Sigmoid colon (tissue), 7 donors: Measurements from ENCODE around the gene ZNF880. TPM values are rescaled to one million over a fixed set of nuclear protein-coding genes. Genes with fewer than 3 reads are reported as not detected.

Experiments used
- DNase-seq: peaks from one replicate; pipeline ENCODE4 v3.0.0-alpha.2; 2019
- H3K27ac ChIP-seq, 4 donors: fragments of 200-600 bp; sonication (generic); one replicate each; pipeline ENCODE4 v1.5.1; 2016 to 2019; ENCODE audit warnings: mild to moderate bottlenecking in 1 of 4
- H3K27me3 ChIP-seq, 3 donors: fragments of 200-600 bp; sonication (generic); one replicate each; pipeline ENCODE4 v1.5.1; 2019; ENCODE audit warnings: mild to moderate bottlenecking in 1 of 3
- H3K36me3 ChIP-seq, 4 donors: fragments of 200-600 bp; sonication (generic); one replicate each; pipeline ENCODE4 v1.5.1; 2016 to 2019
- H3K4me1 ChIP-seq, 4 donors: fragments of 200-600 bp; sonication (generic); one replicate each; pipeline ENCODE4 v1.5.1; 2017 to 2019
- H3K4me3 ChIP-seq, 4 donors: fragments of 200-600 bp; sonication (generic); one replicate each; pipeline ENCODE4 v1.5.1; 2017 to 2019; ENCODE audit warnings: mild to moderate bottlenecking in 2 of 4, moderate library complexity in 1 of 4
- H3K9me3 ChIP-seq, 4 donors: fragments of 200-600 bp in 3 of 4; sonication (generic) in 3 of 4; one replicate each; pipeline versions ENCODE4 v1.5.1 to v1.6.1; 2013 to 2019
- CTCF ChIP-seq, 4 experiments: fragments of 450-650 bp in 3 of 4; fragments of 200-600 bp in 1 of 4; IDR thresholded peaks; one replicate each; pipeline ENCODE4 v1.5.1; 2016 to 2019; ENCODE audit warnings: antibody characterized with exemption in 4 of 4, mild to moderate bottlenecking in 3 of 4, moderate library complexity in 2 of 4
- EP300 ChIP-seq, 4 donors: sonication (generic); formaldehyde crosslinking; IDR thresholded peaks; one replicate each; pipeline ENCODE4 v1.6.1; 2017; ENCODE audit warnings: antibody characterized with exemption in 4 of 4
- POLR2A ChIP-seq, 2 donors: fragments of 450-650 bp; IDR thresholded peaks; one replicate each; pipeline ENCODE4 v1.6.1; 2016; ENCODE audit warnings: antibody characterized with exemption in 2 of 2, mild to moderate bottlenecking in 2 of 2, moderate library complexity in 2 of 2
- POLR2AphosphoS5 ChIP-seq, 4 donors: sonication (generic); formaldehyde crosslinking; IDR thresholded peaks; one replicate each; pipeline ENCODE4 v1.6.1; 2017; ENCODE audit warnings: antibody characterized with exemption in 4 of 4
- WGBS, 2 donors: extraction: QIAGEN DNeasy Blood & Tissue Kit; methylation state at CpG; one replicate each; pipeline ENCODE4 v1.1.7; 2013; 5-methylcytosine and 5-hydroxymethylcytosine counted together
- intact Hi-C: fragments of 100-400 bp; cut with DNase I; formaldehyde crosslinking; loops from one replicate; pipeline ENCODE4 v1.15.1; 2023
- polyA plus RNA-seq, 3 donors: library from polyadenylated mRNA; stranded (reverse); fragments of 200-250 nt; gene quantifications; one replicate each; pipeline ENCODE4 v1.2.3, GENCODE V29; 2013
- total RNA-seq, 4 donors: library from RNA; depleted of rRNA; stranded (reverse); fragments of >200 nt; gene quantifications; one replicate each; pipeline ENCODE4 v1.1.0, GENCODE V29; 2016
- donor health status: healthy with polysubstance abuse.
- donor health status: Bipolar disorder and iron deficiency.
- donor health status: healthy.

Gene ZNF880
- total and polyA plus RNA-seq, 7 donors, result 6.0 to 24.8 (median 21.6) TPM

DNA sequence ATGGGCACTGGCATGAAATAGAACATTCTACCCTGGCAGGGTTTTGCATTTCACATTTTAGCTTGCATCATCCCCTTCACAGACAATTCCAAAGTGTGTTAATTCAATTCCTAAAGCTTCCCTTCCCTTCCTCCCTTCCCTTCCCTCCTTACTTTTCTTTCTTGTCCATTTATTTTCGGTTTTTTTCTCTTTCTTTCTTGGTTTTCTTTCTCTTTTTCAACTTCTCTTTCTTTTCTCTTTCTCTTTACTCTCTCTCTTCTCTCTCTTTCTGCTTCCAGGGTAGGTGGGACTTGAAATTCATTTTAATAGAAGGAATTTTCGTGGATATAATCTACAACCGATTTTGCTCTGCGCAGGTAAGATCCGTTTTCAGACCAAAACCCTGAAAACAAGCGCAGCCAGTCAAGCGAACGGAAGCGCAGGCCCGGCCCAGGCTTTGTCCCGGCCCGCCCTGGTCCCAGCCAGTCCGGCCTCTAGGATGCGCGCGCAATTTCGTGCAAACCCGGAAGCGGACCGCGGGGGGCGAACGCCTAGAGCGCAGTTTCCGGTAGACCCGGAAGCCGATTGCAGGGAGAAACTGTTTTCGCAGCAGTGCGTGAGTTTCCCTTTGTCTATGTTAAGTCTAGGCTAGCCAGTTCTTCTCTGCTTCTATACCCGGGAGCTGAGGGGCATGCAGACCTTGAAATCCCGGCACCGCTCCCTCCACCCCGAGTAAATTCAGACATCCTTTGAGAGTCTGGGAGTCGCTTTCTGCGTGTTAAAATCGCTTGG is 27.8 kb downstream of the ZNF880 start, which contains the start of gene ZNF528:
ZNF528 (plus strand) TSS at position 540 of the 771 bp plus-strand sequence. CDS start 4,165 bp downstream, outside the sequence.
- peaks cover 0 to 35% (median 0%) of the 10 kb centered on the region in 4 donors for H3K9me3 ChIP-seq
- H3K4me3 ChIP-seq, result peak within 1 kb of the TSS; percentile 52 to 72 (median 66)
- H3K36me3 ChIP-seq, result peaks cover 5 to 52% (median 10%) of the 10 kb centered on the region in 4 donors
- intact Hi-C loops, result loop anchor here (1.0 to 5.0 kb wide), 3 partner anchors 27 to 100 kb away; partner anchors contain the start of genes ZNF480 and ZNF610
- WGBS, 2 donors, result 1 to 4% methylated on average over 36 of the region's 36 CpGs
- peak; percentile 97 for DNase-seq
- H3K4me1 ChIP-seq, result peaks cover 0 to 19% (median 18%) of the 10 kb centered on the region in 4 donors
- H3K27ac ChIP-seq, result peak within 1 kb of the TSS; percentile 63 to 81 (median 68)
- TF ChIP-seq EP300 (IDR thresholded peaks at IDR 0.05) (peak in 1 of 4 donors; percentile 45), CTCF (IDR thresholded peaks at IDR 0.05) (no peak), POLR2A (IDR thresholded peaks at IDR 0.05) (peak in 1 of 2 donors; percentile 38), POLR2AphosphoS5 (IDR thresholded peaks at IDR 0.05) (peak; percentile 57 to 93 (median 88))
- no peaks in the 10 kb centered on the region for H3K27me3 ChIP-seq

- intact Hi-C loops, result loop anchor here (5.0 kb wide), 1 partner anchor 101 kb away; the partner anchor contains the start of gene ZNF480
- 6 to 12% methylated on average over 14 of the region's 14 CpGs for WGBS, 2 donors
- peak overlapping the region; percentile 63 to 81 (median 68) for H3K27ac ChIP-seq
- peaks cover 6 to 57% (median 13%) of the 10 kb centered on the region in 4 donors for H3K36me3 ChIP-seq
- TF ChIP-seq EP300 (IDR thresholded peaks at IDR 0.05), result no peak
- no peak for TF ChIP-seq POLR2AphosphoS5 (IDR thresholded peaks at IDR 0.05)
- no peak for TF ChIP-seq POLR2A (IDR thresholded peaks at IDR 0.05)
- TF ChIP-seq CTCF (IDR thresholded peaks at IDR 0.05), result no peak
- H3K4me1 ChIP-seq, result peaks cover 0 to 19% (median 18%) of the 10 kb centered on the region in 4 donors
- H3K27me3 ChIP-seq, result no peaks in the 10 kb centered on the region
- DNase-seq, result no peak
- peaks cover 0 to 31% (median 0%) of the 10 kb centered on the region in 4 donors for H3K9me3 ChIP-seq
- peak overlapping the region; percentile 52 to 72 (median 66) for H3K4me3 ChIP-seq
Observed at GRCh38 chr19:52398081-52398441, 28.3 kb downstream of the ZNF880 start.

GRCh38 chr19:52410276-52410675 is 40.6 kb downstream of the ZNF880 start:
- 86 to 98% methylated on average over 6 of the region's 6 CpGs for WGBS, 2 donors

GRCh38 chr19:52415711-52416110 is 46.0 kb downstream of the ZNF880 start:
- intact Hi-C loops, result no loop called here
- Histone ChIP-seq H3K27ac (no peak overlapping the region), H3K36me3 (peaks cover 0 to 46% (median 29%) of the 10 kb centered on the region in 4 donors)

More at GRCh38 chr19:52410276-52410675, 40.6 kb downstream of the ZNF880 start:
- Histone ChIP-seq H3K27me3 (no peaks in the 10 kb centered on the region), H3K4me1 (no peaks in the 10 kb centered on the region), H3K4me3 (no peak overlapping the region), H3K27ac (no peak overlapping the region), H3K9me3 (peaks cover 34 to 57% (median 52%) of the 10 kb centered on the region in 4 donors), H3K36me3 (peaks cover 36 to 99% (median 81%) of the 10 kb centered on the region in 4 donors)
- intact Hi-C loops, result no loop called here
- TF ChIP-seq EP300 (IDR thresholded peaks at IDR 0.05) (no peak), POLR2A (IDR thresholded peaks at IDR 0.05) (no peak), POLR2AphosphoS5 (IDR thresholded peaks at IDR 0.05) (no peak), CTCF (IDR thresholded peaks at IDR 0.05) (no peak)
- no peak for DNase-seq

GRCh38 chr19:52428937-52429336 is 59.2 kb downstream of the ZNF880 start, which contains the start of gene ZNF534:
TSS of gene ZNF534 (plus strand) at chr19:52429148. CDS start at chr19:52431475, 2,327 bp downstream.
- H3K36me3 ChIP-seq, result no peaks in the 10 kb centered on the region
- no peak within 1 kb of the TSS for H3K27ac ChIP-seq
- no peak for DNase-seq
- intact Hi-C loops, result no loop called here
- no peak within 1 kb of the TSS for H3K4me3 ChIP-seq
- no peak for TF ChIP-seq POLR2A (IDR thresholded peaks at IDR 0.05)
- TF ChIP-seq POLR2AphosphoS5 (IDR thresholded peaks at IDR 0.05), result no peak
- no peak for TF ChIP-seq CTCF (IDR thresholded peaks at IDR 0.05)
- no peak for TF ChIP-seq EP300 (IDR thresholded peaks at IDR 0.05)
- H3K4me1 ChIP-seq, result no peaks in the 10 kb centered on the region
- H3K9me3 ChIP-seq, result peaks cover 5 to 55% (median 12%) of the 10 kb centered on the region in 4 donors
- H3K27me3 ChIP-seq, result no peaks in the 10 kb centered on the region
- WGBS, 2 donors, result 60 to 79% methylated on average over 27 of the region's 27 CpGs

More at GRCh38 chr19:52415711-52416110, 46.0 kb downstream of the ZNF880 start:
- Histone ChIP-seq H3K27me3 (no peaks in the 10 kb centered on the region), H3K4me3 (no peak overlapping the region), H3K4me1 (no peaks in the 10 kb centered on the region), H3K9me3 (peaks cover 49 to 82% (median 76%) of the 10 kb centered on the region in 4 donors)
- no peak for DNase-seq
- WGBS, 2 donors, result 96 to 98% methylated on average over 5 of the region's 5 CpGs
- no peak for TF ChIP-seq POLR2AphosphoS5 (IDR thresholded peaks at IDR 0.05)
